ENCODE data around the gene VPS52. TPM values are rescaled to one million over a fixed set of nuclear protein-coding genes. Genes with fewer than 3 reads are reported as not detected.

Gene VPS52
- total and polyA plus RNA-seq, 9 of the 15 experiments (the other 6 are each of a cell fraction or from before 2014, with no cell fraction given), result 24.4 to 103 (median 40.2) TPM

GRCh38 chr6:33201147-33201545 is 70.5 kb downstream of the VPS52 start (continued):
- TF ChIP-seq RREB1 (CRISPR knock-in tag; IDR thresholded peaks at IDR 0.05) (no peak), CUX1 (CRISPR knock-in tag; IDR thresholded peaks at IDR 0.05) (no peak), E2F1 (CRISPR knock-in tag; IDR thresholded peaks at IDR 0.05) (no peak), KLF1 (tag; IDR thresholded peaks at IDR 0.05) (no peak), KHSRP (IDR thresholded peaks at IDR 0.05) (no peak), PREB (CRISPR knock-in tag; IDR thresholded peaks at IDR 0.05) (no peak), ADNP (tag; IDR thresholded peaks at IDR 0.05) (no peak), PHF8 (IDR thresholded peaks at IDR 0.05; ENCODE audit: borderline replicate concordance, low read length) (no peak), ZBTB34 (CRISPR knock-in tag; IDR thresholded peaks at IDR 0.05) (no peak), MBD2 (IDR thresholded peaks at IDR 0.05; ENCODE audit: borderline replicate concordance, low read depth) (no peak), ZBED1 (IDR thresholded peaks at IDR 0.05) (no peak), STAT5B (CRISPR knock-in tag; IDR thresholded peaks at IDR 0.05) (no peak), ZKSCAN1 (IDR thresholded peaks at IDR 0.05; ENCODE audit: low read depth, low read length) (no peak), RFX1 (IDR thresholded peaks at IDR 0.05) (no peak), RFX7 (CRISPR knock-in tag; IDR thresholded peaks at IDR 0.05) (no peak)
